ENCODE measurements around the gene ABR. TPM values are rescaled to one million over a fixed set of nuclear protein-coding genes. Genes with fewer than 3 reads are reported as not detected.

Gene ABR
- total and polyA plus RNA-seq, 2 of the 8 experiments (the other 6 are each of a cell fraction or from before 2014, with no cell fraction given), result 44.8 to 47.2 TPM

DNA sequence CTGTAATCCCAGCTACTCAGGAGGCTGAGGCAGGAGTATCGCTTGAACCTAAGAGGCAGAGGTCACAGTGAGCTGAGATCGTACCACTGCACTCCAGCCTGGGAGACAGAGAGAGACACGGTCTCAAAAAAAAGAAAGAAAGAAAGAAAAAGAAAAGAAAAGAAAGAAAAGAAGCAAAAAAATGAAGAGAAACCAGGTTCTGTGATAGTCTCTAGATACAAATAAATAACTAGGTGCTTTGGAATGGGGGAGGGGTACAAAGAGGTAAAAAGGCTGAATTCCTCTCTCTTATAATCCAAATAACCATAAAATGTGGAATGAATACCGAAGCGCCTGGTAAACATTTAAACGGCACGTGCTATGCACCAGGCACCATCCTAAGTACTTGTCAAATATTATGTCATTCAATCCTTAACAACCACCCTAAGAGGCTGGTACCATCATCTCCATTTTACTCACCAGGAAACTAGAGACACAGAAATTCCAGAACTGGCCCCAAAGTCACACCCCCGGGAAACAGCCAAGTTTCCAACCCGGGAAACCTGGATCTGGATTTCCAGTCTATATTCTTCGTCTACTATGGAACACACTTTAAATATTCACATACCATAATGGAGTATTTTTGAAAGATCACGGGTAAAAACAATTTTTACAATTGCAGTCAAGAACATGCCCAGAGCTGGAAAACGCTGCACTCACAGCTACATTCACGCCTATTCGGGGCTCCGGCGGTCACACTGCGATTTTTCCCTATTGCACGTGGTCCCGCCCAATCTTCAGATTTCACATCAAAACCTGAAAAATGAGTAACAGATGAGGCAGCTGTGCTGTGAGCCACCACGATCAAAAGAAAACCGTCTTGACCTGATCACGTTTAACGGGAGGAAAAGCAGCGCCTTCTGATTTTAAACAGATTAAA is 210.7 kb downstream of the ABR start:
- ChIA-PET POLR2A (ENCODE audit: partially characterized antibody) (interaction anchor here (0.6 kb wide), 1 partner anchor 129 kb away, joined by 3 read pairs; no protein-coding TSS in a partner anchor), CTCF (ENCODE audit: partially characterized antibody) (interaction anchor here (0.7 to 1.0 kb wide), 2 partner anchors 8 to 145 kb away, joined by 3 to 4 read pairs; no protein-coding TSS in a partner anchor)
- DNase-seq (ENCODE audit: low read depth in 1 of 2, low spot score in 2 of 2) (no peak), FAIRE-seq (no peak)
- H3K14ac ChIP-seq (ENCODE audit: insufficient read length), result no peak overlapping the region
- H2BK20ac ChIP-seq (ENCODE audit: low read length), result no peak overlapping the region
- H4K91ac ChIP-seq (replicated peaks; ENCODE audit: insufficient read length, low read length), result no peak overlapping the region
- no peak overlapping the region for H2BK120ac ChIP-seq (replicated peaks; ENCODE audit: low read depth, low read length)
- no peaks in the 10 kb centered on the region for H3K27me3 ChIP-seq (replicated peaks in 1 of 4; ENCODE audit: control insufficient read depth in 3 of 4, extremely low read depth in 1 of 4, insufficient read depth in 3 of 4, low read length in 3 of 4)
- H3K4ac ChIP-seq (replicated peaks; ENCODE audit: insufficient read length, low read depth, low read length), result no peak overlapping the region
- peaks cover 15 to 93% of the 10 kb centered on the region in 2 experiments for H3K79me2 ChIP-seq (ENCODE audit: control insufficient read depth in 1 of 2, insufficient read depth in 2 of 2, low read length in 2 of 2)
- no peak overlapping the region for H2BK5ac ChIP-seq (ENCODE audit: low read depth, low read length)
- no peak overlapping the region for H2BK12ac ChIP-seq (ENCODE audit: low read depth, low read length)
- WGBS, 2 experiments (ENCODE audit: extremely low coverage in 1 of 2, insufficient coverage in 1 of 2, insufficient read length in 1 of 2, insufficient replicate concordance in 2 of 2, low coverage in 1 of 2, low lambda C conversion rate in 2 of 2, missing lambda C conversion rate in 1 of 2), result 91% methylated on average over 24 of the region's 24 CpGs; no CpG with 5 or more reads in 1 of the 2 experiments
- no peaks in the 10 kb centered on the region; a peak in 2 of 8 replicates for H3K36me3 ChIP-seq (ENCODE audit: control insufficient read depth in 2 of 4, insufficient read depth in 4 of 4, low read length in 3 of 4)
- no peak overlapping the region for H4K8ac ChIP-seq (ENCODE audit: extremely low read depth, insufficient read depth, low read length)
- no peak overlapping the region for H2AFZ ChIP-seq (ENCODE audit: low read length)
- no peak overlapping the region for H3K4me3 ChIP-seq (ENCODE audit: extremely low read depth in 1 of 4, insufficient read depth in 2 of 4, low read depth in 3 of 4, low read length in 4 of 4)
- peak overlapping the region; percentile 47; the same call in 1 of the 2 replicates for H2BK15ac ChIP-seq (ENCODE audit: low read length)
- H3K9ac ChIP-seq (replicated peaks in 1 of 4; ENCODE audit: extremely low read depth in 1 of 4, low read depth in 3 of 4, low read length in 3 of 4), result no peak overlapping the region
- no peaks in the 10 kb centered on the region for H3K9me3 ChIP-seq (ENCODE audit: insufficient read depth in 2 of 2, low read depth in 1 of 2, low read length in 1 of 2)
- H3K23me2 ChIP-seq (ENCODE audit: low read depth, low read length), result no peaks in the 10 kb centered on the region
- H3K23ac ChIP-seq (ENCODE audit: insufficient read length), result no peak overlapping the region
- peaks cover 7 to 14% of the 10 kb centered on the region in 2 experiments for H4K20me1 ChIP-seq (replicated peaks in 1 of 2; ENCODE audit: control insufficient read depth in 1 of 2, insufficient read depth in 2 of 2, low read length in 2 of 2)
- peaks cover 8 to 34% (median 26%) of the 10 kb centered on the region in 4 experiments for H3K4me1 ChIP-seq (replicated peaks in 1 of 4; ENCODE audit: control insufficient read depth in 3 of 4, insufficient read depth in 4 of 4, low read length in 3 of 4)
- H3K56ac ChIP-seq (replicated peaks; ENCODE audit: insufficient read length, low read depth, low read length), result no peak overlapping the region
- H3K79me1 ChIP-seq (ENCODE audit: low read depth, low read length), result peaks cover 24% of the 10 kb centered on the region
- H3K27ac ChIP-seq (ENCODE audit: low read depth, low read length), result no peak overlapping the region
- H4K5ac ChIP-seq (ENCODE audit: insufficient read length, low read depth, low read length), result no peak overlapping the region
- TF ChIP-seq KDM4A (IDR thresholded peaks at IDR 0.05; ENCODE audit: low read depth, low read length, severe bottlenecking), result no peak
- no peak overlapping the region; the same call in 1 of the 2 replicates for H2AK5ac ChIP-seq (ENCODE audit: low read depth, low read length)
- no peak overlapping the region for H3K18ac ChIP-seq (ENCODE audit: extremely low read depth, low read length)
- H3K4me2 ChIP-seq (ENCODE audit: insufficient read depth in 1 of 2, low read depth in 2 of 2, low read length in 2 of 2), result peak overlapping the region in 1 of 2 experiments; percentile 62; a peak in 2 of 4 replicates
